OCI-M2 (cell line): ENCODE data around the gene SECTM1.

Experiments used
- DNase-seq: peaks from one replicate; lab custom pipeline; 2025; ENCODE audit not compliant: unreplicated experiment; lab: John Stamatoyannopoulos, UW

The SECTM1 gene

DNA sequence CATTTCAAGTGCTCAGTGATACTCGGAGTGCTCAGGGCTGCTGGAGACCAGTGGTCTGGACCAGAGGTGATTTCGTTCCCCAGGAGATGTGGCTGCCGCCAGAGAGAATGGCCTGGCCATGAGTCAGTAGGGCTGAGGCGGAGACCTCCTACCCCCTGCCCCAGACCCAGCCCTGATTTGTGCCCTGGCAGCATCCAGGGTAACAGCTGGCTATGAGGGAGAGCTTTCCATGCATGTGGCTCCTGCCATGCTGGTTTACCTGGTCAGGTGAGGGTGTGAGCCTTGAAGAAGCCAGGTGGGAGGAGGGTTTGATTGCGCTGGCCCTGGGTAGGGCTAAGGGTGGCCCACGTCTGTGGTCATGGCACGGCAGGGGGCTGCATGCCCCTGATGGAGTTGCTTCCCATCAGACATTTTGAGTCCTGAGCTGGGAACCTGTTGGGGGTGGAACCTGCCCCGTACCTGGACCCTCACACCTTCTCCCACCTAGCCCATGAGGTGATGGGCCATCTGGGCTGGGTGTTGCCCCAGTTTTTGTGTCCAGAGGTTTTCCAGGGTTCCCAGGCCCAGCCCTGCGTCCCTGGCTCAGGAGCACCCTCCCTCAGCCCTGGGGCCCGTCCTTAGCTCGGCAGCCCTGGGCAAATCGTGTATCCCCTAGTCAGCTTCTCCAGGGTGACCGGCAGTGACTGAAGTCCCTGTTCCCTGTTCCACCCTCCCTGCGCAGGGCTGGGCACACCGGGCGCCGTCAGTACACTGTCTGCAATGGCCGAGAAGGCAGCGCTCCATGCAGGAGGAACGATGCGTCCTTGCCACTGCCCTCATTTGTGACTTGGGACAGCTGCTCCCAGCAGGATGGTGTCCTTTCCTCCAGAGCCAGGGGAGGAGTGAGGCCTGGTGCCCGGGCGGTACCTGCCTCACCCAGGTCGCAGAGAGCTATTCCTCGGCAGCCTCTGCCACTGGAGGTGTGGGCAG is 51.0 kb downstream of the SECTM1 start:
- no peak for DNase-seq

DNA sequence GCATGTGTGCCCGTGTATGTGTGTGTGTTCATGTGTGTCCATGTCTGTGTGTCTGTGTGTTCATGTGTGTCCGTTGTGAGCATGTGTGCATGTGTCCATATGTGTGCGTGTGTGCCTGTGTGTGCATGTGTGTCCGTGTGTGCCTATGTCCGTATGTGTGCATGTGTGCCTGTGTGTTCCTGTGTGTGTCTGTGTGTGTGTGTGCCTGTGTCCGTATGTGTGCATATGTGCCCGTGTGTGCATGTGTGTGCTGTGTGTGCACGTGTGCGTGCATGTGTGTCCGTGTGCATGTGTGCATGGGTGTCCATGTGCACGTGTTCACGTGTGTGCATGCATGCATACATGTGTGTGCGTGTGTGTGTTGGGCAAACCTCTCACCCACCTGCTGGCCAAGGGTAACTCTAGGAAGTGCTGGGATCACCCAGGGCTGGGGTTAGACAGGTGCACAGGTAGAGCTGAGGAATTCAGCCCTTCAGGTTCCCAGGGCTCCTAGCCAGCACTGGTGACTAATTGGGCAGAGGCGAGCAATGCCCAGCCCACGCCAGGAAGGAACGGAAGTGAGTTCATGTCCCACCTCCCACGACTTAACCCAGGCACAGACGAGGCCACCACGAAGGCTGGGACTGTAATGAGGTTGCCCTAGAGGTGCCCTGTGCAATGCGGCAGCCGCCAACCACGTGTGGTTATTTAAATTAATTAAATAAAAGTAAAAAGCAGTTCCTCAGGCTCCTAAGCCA is 51.9 kb downstream of the SECTM1 start:
- no peak for DNase-seq

- no peak for DNase-seq
These were observed 52.5 kb downstream of the SECTM1 start for GRCh38 chr17:82281076-82281475.

GRCh38 chr17:82280537-82280936 is 53.0 kb downstream of the SECTM1 start:
- DNase-seq: no peak

DNA sequence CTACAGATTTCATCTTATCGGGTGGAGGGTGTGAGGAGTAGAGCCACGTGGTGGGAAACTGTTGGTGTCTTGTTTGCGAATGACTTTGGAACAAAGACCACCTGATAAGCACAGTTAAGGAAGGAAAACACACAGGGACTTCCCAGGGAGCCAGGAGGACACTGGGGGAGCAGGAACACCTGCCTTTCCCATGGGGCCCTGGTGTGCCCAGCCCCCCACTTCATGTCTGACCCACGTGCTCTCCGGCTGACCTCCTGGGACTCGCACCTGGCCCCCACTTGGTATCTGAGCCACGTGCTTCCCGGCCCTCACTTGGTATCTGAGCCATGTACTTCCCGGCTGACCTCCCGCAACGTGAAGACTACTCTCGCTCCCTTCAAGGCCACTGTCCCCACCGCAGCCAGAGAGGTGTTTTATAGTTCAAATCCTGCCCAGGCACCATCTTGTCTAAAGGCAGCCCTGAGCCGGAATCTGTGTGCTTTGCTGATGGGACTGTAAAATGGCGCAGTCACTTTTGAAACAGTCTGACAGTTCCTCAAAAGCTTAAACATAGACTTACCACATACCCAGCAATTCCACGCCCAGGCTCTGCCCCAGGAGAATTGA is 54.7 kb downstream of the SECTM1 start:
- DNase-seq: no peak

DNA sequence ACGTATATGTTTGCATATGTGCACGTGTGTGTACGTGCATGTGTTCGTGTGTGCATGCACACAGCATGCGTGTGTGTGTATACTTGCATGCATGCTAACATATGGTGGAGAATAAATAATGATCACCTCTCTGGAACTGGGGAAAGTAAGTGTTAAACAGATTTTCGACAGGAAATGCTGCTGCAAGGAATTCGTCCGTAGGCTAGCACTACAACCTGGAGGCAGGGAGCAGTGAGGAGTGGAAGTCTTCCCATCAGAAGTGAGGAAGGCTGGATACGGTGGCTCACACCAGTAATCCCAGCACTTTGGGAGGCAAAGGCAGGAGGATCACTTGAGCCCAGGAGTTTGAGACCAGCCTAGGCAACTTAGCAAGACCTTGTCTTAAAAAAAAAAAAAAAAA is 55.3 kb downstream of the SECTM1 start:
- DNase-seq: no peak

- no peak for DNase-seq
These were observed 55.7 kb downstream of the SECTM1 start for GRCh38 chr17:82277851-82278250.

- no peak for DNase-seq
These were observed 56.6 kb downstream of the SECTM1 start for GRCh38 chr17:82276938-82277337.

GRCh38 chr17:82275326-82275725 is 58.2 kb downstream of the SECTM1 start:
- no peak for DNase-seq

GRCh38 chr17:82274134-82275020 is 59.2 kb downstream of the SECTM1 start:
- DNase-seq: no peak

GRCh38 chr17:82273327-82274133 is 60.0 kb downstream of the SECTM1 start, which contains the start of gene CSNK1D:
Gene CSNK1D (minus strand): TSS chr17:82273700. CDS start chr17:82273381, 319 bp downstream.
- peak; percentile 19 for DNase-seq

GRCh38 chr17:82272495-82273326 is 60.9 kb downstream of the SECTM1 start:
- no peak for DNase-seq

DNA sequence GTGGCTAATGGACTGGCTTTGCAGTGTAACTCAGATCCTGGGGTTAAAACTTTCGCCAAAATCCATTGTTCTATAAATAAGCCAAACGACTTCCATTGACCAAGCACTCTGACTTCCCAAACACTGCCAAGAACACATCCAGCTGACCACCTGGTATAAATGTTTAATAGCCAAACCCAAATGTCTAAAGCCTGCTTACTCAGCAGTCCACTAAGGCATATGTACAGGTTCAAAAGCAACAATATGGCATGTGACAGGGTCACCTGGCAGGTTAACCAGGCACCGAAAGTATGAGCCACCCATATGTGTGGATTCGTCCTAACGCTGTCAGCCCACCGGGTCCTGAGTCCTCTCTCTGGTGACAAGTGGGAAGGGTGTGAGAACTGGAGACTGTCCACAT is 62.2 kb downstream of the SECTM1 start:
- DNase-seq: no peak
